Stimulated activated CD4-positive, alpha-beta T cell treated with anti-CD3 and anti-CD28 coated beads, TNF-alpha, amount 100 ng/mL, for 24 hours (primary cell): Measurements from ENCODE around the gene BDKRB2.

Source experiments
- DNase-seq, 3 experiments: peaks; one replicate each; pipeline ENCODE4 v3.0.0-alpha.2; 2020; ENCODE audit warnings: low read depth in 3 of 3

BDKRB2 gene

DNA sequence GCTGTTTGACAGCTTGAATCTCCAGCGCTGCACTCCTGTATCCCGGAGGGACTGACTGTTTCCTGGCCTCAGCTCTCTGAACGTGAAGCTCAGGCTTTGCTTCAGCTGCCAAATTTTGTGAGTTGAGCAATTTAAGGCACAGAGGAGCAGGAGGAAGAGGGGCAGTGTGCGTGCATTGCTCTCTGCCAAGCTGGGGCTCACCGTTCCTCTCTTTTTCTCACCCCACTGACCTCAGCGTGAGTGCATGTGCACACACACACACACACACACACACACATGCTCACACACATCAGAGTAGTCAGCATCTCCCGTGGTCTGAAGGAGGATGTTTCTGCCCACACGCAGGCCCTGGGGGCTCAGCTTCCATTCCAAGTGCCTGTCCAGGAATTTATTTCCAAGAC lies 27.8 kb upstream of the BDKRB2 start:
- DNase-seq, result no peak

GRCh38 chr14:96177766-96178375 lies 26.8 kb upstream of the BDKRB2 start:
- DNase-seq, result no peak

GRCh38 chr14:96178461-96179321 lies 25.9 kb upstream of the BDKRB2 start:
- no peak for DNase-seq

DNA sequence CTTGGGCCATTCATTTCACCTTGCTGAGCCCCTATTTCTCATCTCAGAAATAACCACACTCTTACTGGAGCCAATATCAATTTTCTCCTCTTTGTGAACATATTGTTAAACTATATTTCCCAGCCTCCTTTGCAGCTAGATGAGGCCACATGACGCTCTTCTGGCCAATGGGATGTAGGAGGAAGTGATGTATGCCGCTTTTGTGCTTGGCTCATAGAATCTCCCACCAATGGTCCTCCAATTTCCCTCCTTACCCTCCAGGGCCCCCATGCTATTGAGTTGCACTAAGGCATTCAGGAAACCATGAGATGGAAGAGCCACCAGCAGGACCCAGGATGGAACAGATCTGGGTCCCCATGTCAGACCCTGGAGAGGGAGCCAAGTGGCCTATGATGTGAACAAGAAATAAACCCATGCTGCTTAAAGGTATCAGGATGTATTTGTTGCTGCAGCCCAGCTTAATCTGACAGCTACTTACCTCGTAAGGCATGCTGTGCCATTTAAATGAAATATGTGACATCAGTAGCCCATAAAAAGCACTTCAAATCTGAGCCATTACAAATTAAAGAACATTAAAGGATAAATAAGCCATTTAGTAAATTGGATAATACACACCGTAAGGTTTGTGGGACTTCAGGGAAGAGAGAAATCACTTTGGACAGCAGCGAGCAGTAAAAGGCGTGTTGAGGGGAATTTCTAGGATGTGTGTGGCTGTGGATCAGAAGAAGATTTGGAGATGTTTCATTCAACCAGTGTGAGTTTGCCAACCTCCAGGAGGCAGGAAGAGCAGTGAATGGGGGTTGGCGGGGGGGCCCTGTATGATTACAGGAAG lies 24.4 kb upstream of the BDKRB2 start:
- DNase-seq, result no peak

GRCh38 chr14:96181186-96182056 lies 23.2 kb upstream of the BDKRB2 start:
- no peak for DNase-seq

GRCh38 chr14:96182546-96182945 lies 22.1 kb upstream of the BDKRB2 start:
- DNase-seq, result no peak

GRCh38 chr14:96184737-96185136 lies 19.9 kb upstream of the BDKRB2 start:
- no peak for DNase-seq

- DNase-seq, result no peak
Measured at GRCh38 chr14:96187216-96188031, 17.2 kb upstream of the BDKRB2 start.

DNA sequence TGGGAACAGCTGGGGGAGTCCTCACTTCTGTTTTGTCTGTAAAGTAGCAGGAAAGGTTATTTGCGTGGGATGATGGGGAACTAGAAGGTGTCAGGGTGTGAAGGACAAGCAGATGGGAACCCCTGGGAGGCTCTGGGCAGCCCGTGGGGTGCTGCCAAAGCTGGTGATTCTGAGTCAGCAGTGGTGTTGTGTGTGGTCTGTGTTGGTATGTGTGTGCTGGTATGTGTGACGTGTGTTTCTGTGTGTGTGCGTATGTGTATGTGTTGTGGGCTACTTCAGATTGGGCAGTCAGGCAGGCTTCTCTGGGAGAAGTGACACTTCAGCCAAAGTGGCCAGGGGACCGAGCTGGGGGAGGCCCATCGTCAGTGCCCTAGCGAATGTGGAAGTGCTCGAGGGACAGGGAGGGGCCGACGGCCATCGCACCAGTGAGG lies 15.3 kb upstream of the BDKRB2 start:
- DNase-seq, result no peak

GRCh38 chr14:96191353-96191752 lies 13.3 kb upstream of the BDKRB2 start:
- DNase-seq, result no peak

DNA sequence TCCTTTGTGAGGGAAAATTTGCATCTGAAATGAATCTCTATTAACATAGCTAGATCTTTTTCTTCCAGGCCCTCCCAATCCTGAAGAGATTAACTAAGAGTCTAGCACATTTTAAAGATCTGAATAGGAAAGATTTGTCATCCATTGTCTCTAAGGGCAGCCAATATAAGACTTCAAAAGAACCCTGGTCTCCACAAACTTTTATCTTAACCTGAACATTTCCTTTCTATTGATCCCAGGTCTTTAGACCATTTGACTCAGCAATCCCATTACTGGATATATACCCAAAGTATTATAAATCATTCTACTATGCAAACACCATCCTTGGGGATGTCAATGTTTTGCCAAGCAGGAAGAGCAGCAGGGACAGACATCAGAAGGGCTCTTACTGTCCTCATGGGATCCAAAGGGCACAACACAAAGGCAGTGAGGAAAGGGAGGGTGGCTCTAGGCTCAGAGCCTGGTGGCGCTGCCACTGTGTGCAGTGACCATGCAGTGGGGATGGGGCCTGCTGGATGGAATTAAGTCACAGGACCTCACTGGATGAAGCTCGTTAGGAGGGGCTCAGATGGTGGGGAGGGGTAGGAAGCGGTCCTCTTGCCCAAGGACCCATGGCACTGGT lies 12.7 kb upstream of the BDKRB2 start:
- no peak for DNase-seq

DNA sequence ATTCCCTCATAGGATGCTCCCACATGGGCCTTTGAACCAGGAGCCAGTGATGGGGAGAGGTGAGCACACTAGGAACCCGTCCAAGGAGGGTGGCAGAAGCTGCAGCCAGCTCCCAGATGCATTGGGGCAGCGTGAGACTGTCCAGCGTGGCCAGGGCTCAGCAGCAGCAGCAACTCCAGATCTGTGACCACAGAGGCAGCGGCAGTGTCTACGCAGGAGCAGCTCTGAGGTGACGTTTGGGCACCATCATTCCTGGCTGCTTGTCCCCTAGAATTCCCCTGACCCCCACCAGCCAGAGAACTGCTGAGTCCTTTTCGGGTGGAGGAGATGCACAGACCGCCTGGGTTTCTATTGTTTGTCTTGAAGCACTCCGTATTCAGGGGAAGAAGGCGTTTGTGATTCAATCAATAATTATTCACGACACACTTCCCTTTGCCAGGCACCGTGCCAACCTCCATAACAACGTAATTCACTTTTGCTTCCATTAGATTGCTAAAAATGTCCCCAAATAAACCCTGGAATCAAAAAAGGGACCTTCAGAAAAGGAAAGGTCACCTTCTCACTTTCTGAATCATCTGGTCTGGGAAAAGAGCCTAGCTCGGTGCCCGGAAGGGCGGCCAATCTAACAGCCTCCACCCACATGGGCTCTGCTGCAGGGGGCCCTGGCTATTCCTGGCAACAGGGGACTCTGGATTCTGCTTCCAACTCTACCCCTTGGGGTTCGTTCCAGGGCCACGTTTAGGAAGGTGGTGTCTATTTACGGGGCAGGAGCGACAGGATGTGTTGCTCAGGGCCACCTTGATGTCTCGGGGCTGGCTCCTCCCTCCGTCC lies 11.4 kb upstream of the BDKRB2 start:
- DNase-seq, result no peak

GRCh38 chr14:96194262-96194656 lies 10.4 kb upstream of the BDKRB2 start:
- DNase-seq, result no peak

DNA sequence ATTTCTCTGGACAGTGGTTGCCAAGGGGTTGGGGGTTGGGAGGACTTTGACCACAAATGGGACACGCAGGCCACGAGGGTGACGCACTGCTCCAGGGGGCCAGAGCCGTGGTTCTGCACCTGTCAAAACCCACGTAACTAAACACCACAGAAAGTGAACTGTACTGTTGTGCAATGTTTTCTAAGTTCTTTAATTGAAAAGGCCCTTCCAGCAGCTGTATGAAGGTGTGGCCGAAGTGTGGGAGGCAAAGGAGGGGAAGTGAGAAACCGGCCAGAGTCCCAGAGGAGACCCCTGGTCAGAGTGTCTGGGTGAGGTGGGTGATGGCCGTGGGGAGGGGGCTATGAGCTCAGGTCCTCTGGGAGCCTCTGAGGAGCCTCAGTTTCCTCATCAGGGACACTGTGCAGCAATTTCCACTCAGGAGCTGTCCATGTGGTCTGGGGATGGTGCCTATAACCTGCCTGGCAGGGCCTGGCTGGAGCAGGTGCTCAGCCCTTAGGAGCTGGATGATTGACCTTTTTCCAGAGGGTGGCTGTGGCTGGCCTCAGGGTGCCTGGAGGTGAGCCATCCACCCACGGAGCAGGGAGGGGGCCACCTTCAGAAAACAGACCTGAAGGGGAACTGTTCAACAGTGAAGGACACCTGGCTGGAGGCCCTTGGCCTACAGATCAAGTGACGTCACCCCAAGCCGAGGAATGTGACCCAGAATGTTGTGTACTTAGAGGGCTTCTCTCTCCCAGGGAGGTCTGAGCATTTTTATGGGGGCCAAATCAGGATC lies 9.8 kb upstream of the BDKRB2 start:
- DNase-seq, result no peak

DNA sequence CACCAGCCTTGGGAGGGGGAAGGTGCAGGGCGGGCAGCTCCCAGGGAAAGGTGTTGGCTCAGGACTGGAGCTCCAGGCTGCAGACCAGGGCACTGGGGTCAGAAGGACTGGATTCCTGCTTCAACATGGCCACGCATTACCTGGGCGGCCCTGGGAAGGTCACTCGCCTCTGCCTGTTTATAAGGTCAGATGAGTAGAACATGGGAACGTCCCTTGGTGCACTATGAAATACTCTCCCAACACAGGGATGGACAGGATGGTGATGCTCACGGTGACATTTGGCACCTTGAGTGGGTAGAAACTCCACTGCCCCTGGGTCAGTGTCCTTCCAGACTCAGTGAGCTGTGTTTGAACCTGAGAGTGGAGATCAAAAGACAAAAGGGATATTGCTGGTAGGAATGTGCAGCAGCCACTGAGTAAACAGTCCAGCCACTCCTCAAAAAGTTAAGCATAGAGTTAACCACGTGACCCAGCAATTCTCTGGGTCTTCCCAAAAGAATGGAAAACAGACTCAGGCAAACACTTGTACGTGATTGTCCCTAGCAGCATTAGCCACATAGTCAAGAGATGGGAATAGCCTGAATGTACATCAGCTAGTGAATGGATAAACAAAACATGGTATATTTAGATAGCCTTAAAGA lies 9.1 kb upstream of the BDKRB2 start:
- no peak for DNase-seq

DNA sequence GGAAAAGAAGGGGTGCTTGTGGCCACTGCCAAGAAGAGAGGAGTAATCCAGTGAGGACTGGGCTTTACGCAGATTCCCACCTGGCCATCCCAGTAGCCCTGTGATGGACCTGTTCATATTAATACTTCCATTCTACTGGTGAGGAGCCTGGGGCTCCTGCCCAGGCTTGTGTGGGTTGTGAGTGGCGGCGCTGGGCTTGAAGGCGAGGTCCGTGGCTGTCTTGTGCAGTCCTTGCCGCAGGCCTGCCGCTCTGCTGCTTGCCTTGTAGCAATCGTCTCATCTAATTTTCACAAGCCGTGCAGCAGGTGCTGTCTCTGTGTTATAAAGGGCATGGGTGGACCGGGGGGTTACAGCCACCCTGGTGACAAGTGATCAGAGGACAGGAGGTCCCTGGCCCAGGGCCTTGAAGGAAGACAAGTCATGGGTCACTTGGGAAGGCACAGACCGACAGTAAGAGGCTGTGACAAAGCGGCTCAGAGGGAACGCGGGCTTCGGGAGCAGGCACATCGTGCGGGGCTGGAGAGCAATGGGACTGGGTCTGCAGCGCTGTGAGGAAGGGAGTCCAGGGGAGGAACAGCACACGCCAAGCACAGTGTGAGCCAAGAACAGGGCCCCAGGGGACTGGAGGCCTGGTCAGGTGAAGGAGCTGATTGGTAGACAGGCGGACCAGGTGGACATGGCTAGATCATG lies 7.3 kb upstream of the BDKRB2 start:
- DNase-seq, result no peak

DNA sequence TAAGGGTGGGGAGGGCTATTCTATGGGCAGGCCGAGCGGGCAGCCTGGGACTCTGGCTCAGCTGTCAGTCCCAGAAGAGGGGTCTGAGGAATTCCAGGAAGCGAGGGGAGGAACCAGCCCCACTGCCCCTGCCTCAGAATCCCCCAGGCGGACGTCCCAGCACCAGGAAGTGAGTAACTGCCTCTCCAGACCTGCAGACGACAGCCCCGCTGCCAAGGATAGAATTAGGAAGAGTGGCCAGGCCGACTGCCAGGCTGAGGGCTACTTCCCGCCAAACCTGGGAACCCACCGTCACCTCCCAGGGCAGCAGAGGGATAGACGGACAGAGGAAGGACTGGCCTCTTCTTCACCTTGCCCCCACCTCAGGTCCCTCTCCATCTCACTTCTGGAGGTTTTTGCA lies 6.7 kb upstream of the BDKRB2 start:
- DNase-seq, result no peak
